ENCODE results near the gene OR2A1. TPM values are rescaled to one million over a fixed set of nuclear protein-coding genes. Genes with fewer than 3 reads are reported as not detected.
"Not testable (repeated sequence)": the region's sequence is repeated elsewhere in the genome, so short reads cannot be mapped to it uniquely, and the experiment has no call there.

Gene OR2A1
- not detected for total RNA-seq
- long read RNA-seq: 0 reads

GRCh38 chr7:144311872-144312469 lies at the start of gene OR2A1:
Gene OR2A1, plus strand, starts transcription at chr7:144312419. Its CDS starts 5,706 bp downstream, at chr7:144318125.
- ATAC-seq; DNase-seq; intact Hi-C loops (cut with DNase I, micrococcal nuclease): not testable (repeated sequence)

- ATAC-seq; DNase-seq; intact Hi-C loops (cut with DNase I, micrococcal nuclease): not testable (repeated sequence)
These were observed 47.5 kb upstream of the OR2A1 start, which contains the start of gene OR2A7 for GRCh38 chr7:144264692-144265091. Gene OR2A7, minus strand, starts transcription at chr7:144264792. Its CDS starts 5,164 bp downstream, at chr7:144259628.

- DNase-seq; ATAC-seq; intact Hi-C loops (cut with DNase I, micrococcal nuclease): not testable (repeated sequence)
These were observed 43.0 kb upstream of the OR2A1 start, which contains the start of gene CTAGE8 for GRCh38 chr7:144269188-144269587. Gene CTAGE8, minus strand, starts transcription at chr7:144269288. Its CDS starts 38 bp downstream, at chr7:144269250.

GRCh38 chr7:144275281-144275680 lies 36.9 kb upstream of the OR2A1 start:
- intact Hi-C loops (cut with DNase I, micrococcal nuclease): not testable (repeated sequence)
- DNase-seq (peak in 1 of 2 donors; percentile 6), ATAC-seq (peak; percentile 45)

GRCh38 chr7:144280010-144280409 lies 32.2 kb upstream of the OR2A1 start:
- DNase-seq: not testable (repeated sequence)

GRCh38 chr7:144281981-144282380 lies 30.2 kb upstream of the OR2A1 start:
- intact Hi-C loops (cut with DNase I, micrococcal nuclease); ATAC-seq; DNase-seq: not testable (repeated sequence)

More at GRCh38 chr7:144280010-144280409, 32.2 kb upstream of the OR2A1 start:
- intact Hi-C loops (cut with DNase I, micrococcal nuclease): not testable (repeated sequence)
- ATAC-seq: peak; percentile 56

- ATAC-seq; DNase-seq; intact Hi-C loops (cut with DNase I, micrococcal nuclease): not testable (repeated sequence)
These were observed 29.7 kb upstream of the OR2A1 start for GRCh38 chr7:144282490-144282889.

GRCh38 chr7:144283716-144284115 lies 28.5 kb upstream of the OR2A1 start:
- DNase-seq; intact Hi-C loops (cut with DNase I, micrococcal nuclease); ATAC-seq: not testable (repeated sequence)

GRCh38 chr7:144287171-144287784 lies 24.9 kb upstream of the OR2A1 start:
- intact Hi-C loops (cut with DNase I, micrococcal nuclease); DNase-seq: not testable (repeated sequence)
- peak; percentile 37 for ATAC-seq

GRCh38 chr7:144291607-144292006 lies 20.6 kb upstream of the OR2A1 start:
- ATAC-seq; intact Hi-C loops (cut with DNase I, micrococcal nuclease); DNase-seq: not testable (repeated sequence)

- DNase-seq; intact Hi-C loops (cut with DNase I, micrococcal nuclease); ATAC-seq: not testable (repeated sequence)
These were observed 19.6 kb upstream of the OR2A1 start for GRCh38 chr7:144292384-144293161.

- peak; percentile 97 for ATAC-seq
- intact Hi-C loops (cut with DNase I, micrococcal nuclease); DNase-seq: not testable (repeated sequence)
These were observed 18.3 kb upstream of the OR2A1 start for GRCh38 chr7:144293794-144294499.

GRCh38 chr7:144302578-144303303 lies 9.5 kb upstream of the OR2A1 start:
- DNase-seq; intact Hi-C loops (cut with DNase I, micrococcal nuclease); ATAC-seq: not testable (repeated sequence)

GRCh38 chr7:144303607-144304006 lies 8.6 kb upstream of the OR2A1 start:
- ATAC-seq; intact Hi-C loops (cut with DNase I, micrococcal nuclease); DNase-seq: not testable (repeated sequence)

- DNase-seq; ATAC-seq; intact Hi-C loops (cut with DNase I, micrococcal nuclease): not testable (repeated sequence)
These were observed 7.1 kb upstream of the OR2A1 start for GRCh38 chr7:144305156-144305555.

GRCh38 chr7:144309702-144310101 lies 2.5 kb upstream of the OR2A1 start:
- intact Hi-C loops (cut with DNase I, micrococcal nuclease); DNase-seq; ATAC-seq: not testable (repeated sequence)

- DNase-seq; ATAC-seq; intact Hi-C loops (cut with DNase I, micrococcal nuclease): not testable (repeated sequence)
These were observed 1.0 kb upstream of the OR2A1 start for GRCh38 chr7:144311218-144311617.

- intact Hi-C loops (cut with DNase I, micrococcal nuclease); ATAC-seq; DNase-seq: not testable (repeated sequence)
These were observed 5.3 kb downstream of the OR2A1 start for GRCh38 chr7:144317537-144317936.
